KMS-11 (cell line): ENCODE data around the gene PIEZO1.

Experiments used
- H2AFZ ChIP-seq: fragments of 200-600 bp; sonication (generic); 2 replicates; pipeline ENCODE4 v1.6.1; 2016; ENCODE audit warnings: antibody characterized with exemption, mixed run types, low read depth
- H3K27ac ChIP-seq: fragments of 200-600 bp; sonication (generic); 2 replicates; pipeline ENCODE4 v1.6.1; 2016; ENCODE audit warnings: mild to moderate bottlenecking, mixed run types
- H3K27me3 ChIP-seq: fragments of 200-600 bp; sonication (generic); 2 replicates; pipeline ENCODE4 v1.6.1; 2017; ENCODE audit warnings: mild to moderate bottlenecking, low read depth, mixed run types, moderate library complexity; ENCODE audit not compliant: insufficient read depth
- H3K36me3 ChIP-seq: fragments of 200-600 bp; sonication (generic); 2 replicates; pipeline ENCODE4 v1.6.1; 2017; ENCODE audit warnings: mild to moderate bottlenecking, mixed run types; ENCODE audit not compliant: insufficient read depth
- H3K4me1 ChIP-seq: fragments of 200-600 bp; sonication (generic); 2 replicates; pipeline ENCODE4 v1.6.1; 2016; ENCODE audit warnings: mild to moderate bottlenecking, low read depth, mixed run types; ENCODE audit not compliant: poor library complexity, severe bottlenecking
- H3K4me2 ChIP-seq: fragments of 200-600 bp; sonication (generic); 2 replicates; pipeline ENCODE4 v1.7.0; 2016; ENCODE audit warnings: mild to moderate bottlenecking, mixed run types
- H3K4me3 ChIP-seq: fragments of 200-600 bp; sonication (generic); IDR thresholded peaks from 2 replicates; pipeline ENCODE4 v1.6.1; 2017; ENCODE audit warnings: low read depth, low read length, mixed read lengths; ENCODE audit not compliant: insufficient read depth
- H3K79me2 ChIP-seq: fragments of 200-600 bp; sonication (generic); 2 replicates; pipeline ENCODE4 v1.6.1; 2016; ENCODE audit warnings: low read depth, mixed run types; ENCODE audit not compliant: insufficient read depth
- H3K9ac ChIP-seq: fragments of 200-600 bp; sonication (generic); 2 replicates; pipeline ENCODE4 v1.6.1; 2016; ENCODE audit warnings: mild to moderate bottlenecking, mixed run types
- H4K20me1 ChIP-seq: fragments of 200-600 bp; sonication (generic); 2 replicates; pipeline ENCODE4 v1.6.1; 2016; ENCODE audit warnings: mild to moderate bottlenecking, mixed run types; ENCODE audit not compliant: insufficient read depth
- TF ChIP-seq, protein P1 (sequence below): fragments of 200-600 bp; sonication (generic); conservative IDR thresholded peaks from 2 replicates; pipeline ENCODE4 v1.6.1; 2017; ENCODE audit warnings: low read depth, mild to moderate bottlenecking, antibody characterized with exemption, low read length, moderate library complexity, mixed read lengths

The PIEZO1 gene

GRCh38 chr16:88741368-88741767, 43.7 kb downstream of the PIEZO1 start:
- H3K79me2 ChIP-seq, result peaks cover 5% of the 10 kb centered on the region; the same call in 1 of the 2 replicates
- H3K36me3 ChIP-seq, result no peaks in the 10 kb centered on the region
- H2AFZ ChIP-seq, result no peak overlapping the region
- no peak overlapping the region for H3K4me3 ChIP-seq
- TF ChIP-seq, protein P1, sequence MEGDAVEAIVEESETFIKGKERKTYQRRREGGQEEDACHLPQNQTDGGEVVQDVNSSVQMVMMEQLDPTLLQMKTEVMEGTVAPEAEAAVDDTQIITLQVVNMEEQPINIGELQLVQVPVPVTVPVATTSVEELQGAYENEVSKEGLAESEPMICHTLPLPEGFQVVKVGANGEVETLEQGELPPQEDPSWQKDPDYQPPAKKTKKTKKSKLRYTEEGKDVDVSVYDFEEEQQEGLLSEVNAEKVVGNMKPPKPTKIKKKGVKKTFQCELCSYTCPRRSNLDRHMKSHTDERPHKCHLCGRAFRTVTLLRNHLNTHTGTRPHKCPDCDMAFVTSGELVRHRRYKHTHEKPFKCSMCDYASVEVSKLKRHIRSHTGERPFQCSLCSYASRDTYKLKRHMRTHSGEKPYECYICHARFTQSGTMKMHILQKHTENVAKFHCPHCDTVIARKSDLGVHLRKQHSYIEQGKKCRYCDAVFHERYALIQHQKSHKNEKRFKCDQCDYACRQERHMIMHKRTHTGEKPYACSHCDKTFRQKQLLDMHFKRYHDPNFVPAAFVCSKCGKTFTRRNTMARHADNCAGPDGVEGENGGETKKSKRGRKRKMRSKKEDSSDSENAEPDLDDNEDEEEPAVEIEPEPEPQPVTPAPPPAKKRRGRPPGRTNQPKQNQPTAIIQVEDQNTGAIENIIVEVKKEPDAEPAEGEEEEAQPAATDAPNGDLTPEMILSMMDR, result no peak
- H3K4me1 ChIP-seq, result no peaks in the 10 kb centered on the region
- H3K4me2 ChIP-seq, result no peak overlapping the region
- no peak overlapping the region for H3K27ac ChIP-seq
- no peaks in the 10 kb centered on the region for H3K27me3 ChIP-seq
- peaks cover 3% of the 10 kb centered on the region; the same call in 1 of the 2 replicates for H4K20me1 ChIP-seq
- no peak overlapping the region for H3K9ac ChIP-seq

GRCh38 chr16:88740727-88741055, 44.3 kb downstream of the PIEZO1 start:
- peaks cover 5% of the 10 kb centered on the region; the same call in 1 of the 2 replicates for H3K79me2 ChIP-seq
- TF ChIP-seq, protein P1, result no peak
- no peaks in the 10 kb centered on the region for H3K36me3 ChIP-seq
- H3K4me1 ChIP-seq, result no peaks in the 10 kb centered on the region
- no peak overlapping the region for H3K9ac ChIP-seq
- H2AFZ ChIP-seq, result no peak overlapping the region
- H4K20me1 ChIP-seq, result peaks cover 3% of the 10 kb centered on the region; the same call in 1 of the 2 replicates
- no peak overlapping the region for H3K4me3 ChIP-seq
- no peak overlapping the region for H3K27ac ChIP-seq
- H3K27me3 ChIP-seq, result no peaks in the 10 kb centered on the region
- H3K4me2 ChIP-seq, result no peak overlapping the region

GRCh38 chr16:88739977-88740726, 44.9 kb downstream of the PIEZO1 start:
- Histone ChIP-seq H3K27ac (no peak overlapping the region), H3K79me2 (peaks cover 5% of the 10 kb centered on the region; the same call in 1 of the 2 replicates), H4K20me1 (peaks cover 3% of the 10 kb centered on the region; the same call in 1 of the 2 replicates), H3K27me3 (no peaks in the 10 kb centered on the region), H2AFZ (no peak overlapping the region), H3K9ac (no peak overlapping the region), H3K4me3 (no peak overlapping the region), H3K4me1 (no peaks in the 10 kb centered on the region), H3K4me2 (no peak overlapping the region), H3K36me3 (no peaks in the 10 kb centered on the region)
- TF ChIP-seq, protein P1, result no peak

- H3K9ac ChIP-seq, result no peak overlapping the region
- no peak overlapping the region for H3K4me2 ChIP-seq
- no peaks in the 10 kb centered on the region for H3K27me3 ChIP-seq
- H3K27ac ChIP-seq, result no peak overlapping the region
- H2AFZ ChIP-seq, result no peak overlapping the region
- TF ChIP-seq, protein P1, result no peak
- H3K36me3 ChIP-seq, result no peaks in the 10 kb centered on the region
- H3K4me1 ChIP-seq, result no peaks in the 10 kb centered on the region
- H3K4me3 ChIP-seq, result no peak overlapping the region
- peaks cover 5% of the 10 kb centered on the region; the same call in 1 of the 2 replicates for H3K79me2 ChIP-seq
- peaks cover 3% of the 10 kb centered on the region; the same call in 1 of the 2 replicates for H4K20me1 ChIP-seq
Observed at GRCh38 chr16:88739139-88739976, 45.7 kb downstream of the PIEZO1 start.
